ENCODE measurements around the gene MRPL55.

DNA sequence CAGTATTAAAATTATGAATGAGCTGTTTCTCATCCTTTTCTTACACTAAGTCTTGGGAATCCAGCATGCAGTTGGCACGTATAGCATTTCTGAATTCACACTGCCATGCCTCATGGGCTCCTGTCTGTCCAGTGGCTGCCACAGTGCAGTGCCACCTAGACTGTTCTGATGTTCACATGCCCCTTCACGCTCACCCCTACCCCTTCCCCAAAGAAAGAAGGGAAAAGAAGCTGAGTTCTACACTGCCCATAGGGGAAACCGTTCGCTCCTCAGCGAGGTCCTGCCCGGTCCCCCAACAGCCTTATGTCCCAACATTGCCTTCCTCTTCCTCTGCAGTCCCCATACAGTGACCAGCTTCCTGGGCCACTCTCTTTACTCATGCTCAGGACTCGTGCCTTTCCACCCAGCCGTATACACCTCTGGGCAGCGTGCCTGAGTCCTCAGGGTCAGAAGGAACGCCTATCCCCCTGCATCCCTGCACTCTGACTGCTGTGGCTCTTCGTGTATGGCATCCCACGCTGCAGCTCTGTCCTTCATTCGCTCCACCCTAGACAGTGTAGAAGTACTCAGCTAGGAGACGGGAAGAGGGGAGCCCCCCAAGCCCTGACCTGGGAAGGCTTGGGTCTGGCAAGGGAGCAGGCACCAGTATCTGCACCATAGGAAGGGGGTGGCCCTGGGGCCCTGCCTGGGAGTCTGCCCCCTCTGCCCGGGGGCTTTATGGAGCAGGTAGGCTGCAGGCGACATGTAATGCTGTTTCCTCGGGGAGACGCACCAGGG is 50.7 kb downstream of the MRPL55 start:
- TF ChIP-seq, protein P1, sequence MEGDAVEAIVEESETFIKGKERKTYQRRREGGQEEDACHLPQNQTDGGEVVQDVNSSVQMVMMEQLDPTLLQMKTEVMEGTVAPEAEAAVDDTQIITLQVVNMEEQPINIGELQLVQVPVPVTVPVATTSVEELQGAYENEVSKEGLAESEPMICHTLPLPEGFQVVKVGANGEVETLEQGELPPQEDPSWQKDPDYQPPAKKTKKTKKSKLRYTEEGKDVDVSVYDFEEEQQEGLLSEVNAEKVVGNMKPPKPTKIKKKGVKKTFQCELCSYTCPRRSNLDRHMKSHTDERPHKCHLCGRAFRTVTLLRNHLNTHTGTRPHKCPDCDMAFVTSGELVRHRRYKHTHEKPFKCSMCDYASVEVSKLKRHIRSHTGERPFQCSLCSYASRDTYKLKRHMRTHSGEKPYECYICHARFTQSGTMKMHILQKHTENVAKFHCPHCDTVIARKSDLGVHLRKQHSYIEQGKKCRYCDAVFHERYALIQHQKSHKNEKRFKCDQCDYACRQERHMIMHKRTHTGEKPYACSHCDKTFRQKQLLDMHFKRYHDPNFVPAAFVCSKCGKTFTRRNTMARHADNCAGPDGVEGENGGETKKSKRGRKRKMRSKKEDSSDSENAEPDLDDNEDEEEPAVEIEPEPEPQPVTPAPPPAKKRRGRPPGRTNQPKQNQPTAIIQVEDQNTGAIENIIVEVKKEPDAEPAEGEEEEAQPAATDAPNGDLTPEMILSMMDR (conservative IDR thresholded peaks at IDR 0.05; ENCODE audit: low read depth, low read length), result no peak
- TF ChIP-seq EZH2 (IDR thresholded peaks at IDR 0.05; ENCODE audit: low read length, unreplicated experiment), result no peak
- TF ChIP-seq EZH2phosphoT487 (IDR thresholded peaks at IDR 0.05; ENCODE audit: borderline replicate concordance, low read length), result no peak
